ENCODE results near the gene SASH1.

SASH1 gene

DNA sequence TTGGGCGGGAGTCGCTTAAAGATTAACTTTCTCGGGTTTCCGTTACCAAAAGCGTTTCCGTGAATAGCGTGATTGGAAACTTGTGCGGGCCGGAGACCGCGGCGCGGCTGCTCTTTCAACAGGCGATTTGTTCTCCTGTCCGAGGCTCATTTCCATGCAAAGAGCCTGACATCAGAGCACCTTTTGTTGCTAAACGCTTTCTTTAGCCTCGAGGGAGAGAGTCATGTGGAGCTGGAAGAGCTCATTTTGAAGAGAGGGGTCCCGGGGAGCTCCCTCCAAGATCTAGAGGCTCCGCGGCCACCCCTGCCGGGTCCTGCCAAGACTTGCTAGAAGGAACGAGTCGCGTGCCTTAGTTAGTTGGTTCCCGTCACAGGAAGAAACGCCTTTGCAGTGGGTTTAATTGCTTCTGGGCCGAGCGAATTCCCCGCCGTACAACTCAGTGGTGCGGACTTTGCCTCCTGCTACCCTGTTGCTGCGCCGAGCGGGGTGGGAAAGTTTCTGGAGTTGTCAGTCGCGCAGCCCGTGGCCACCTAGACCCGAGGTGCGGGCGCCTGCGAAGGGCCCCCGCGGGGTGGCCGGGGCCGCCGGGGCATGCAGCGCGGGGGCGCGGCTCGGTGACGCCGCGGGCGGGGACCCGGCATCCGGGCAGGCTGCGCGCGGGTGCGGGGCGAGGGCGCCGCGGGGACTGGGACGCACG, at the start of gene SASH1:
TSS of gene SASH1 (plus strand) at position 489 of the 697 bp plus-strand sequence. CDS start 230 bp downstream, outside the sequence.
- DNase-seq: peak; percentile 30

DNA sequence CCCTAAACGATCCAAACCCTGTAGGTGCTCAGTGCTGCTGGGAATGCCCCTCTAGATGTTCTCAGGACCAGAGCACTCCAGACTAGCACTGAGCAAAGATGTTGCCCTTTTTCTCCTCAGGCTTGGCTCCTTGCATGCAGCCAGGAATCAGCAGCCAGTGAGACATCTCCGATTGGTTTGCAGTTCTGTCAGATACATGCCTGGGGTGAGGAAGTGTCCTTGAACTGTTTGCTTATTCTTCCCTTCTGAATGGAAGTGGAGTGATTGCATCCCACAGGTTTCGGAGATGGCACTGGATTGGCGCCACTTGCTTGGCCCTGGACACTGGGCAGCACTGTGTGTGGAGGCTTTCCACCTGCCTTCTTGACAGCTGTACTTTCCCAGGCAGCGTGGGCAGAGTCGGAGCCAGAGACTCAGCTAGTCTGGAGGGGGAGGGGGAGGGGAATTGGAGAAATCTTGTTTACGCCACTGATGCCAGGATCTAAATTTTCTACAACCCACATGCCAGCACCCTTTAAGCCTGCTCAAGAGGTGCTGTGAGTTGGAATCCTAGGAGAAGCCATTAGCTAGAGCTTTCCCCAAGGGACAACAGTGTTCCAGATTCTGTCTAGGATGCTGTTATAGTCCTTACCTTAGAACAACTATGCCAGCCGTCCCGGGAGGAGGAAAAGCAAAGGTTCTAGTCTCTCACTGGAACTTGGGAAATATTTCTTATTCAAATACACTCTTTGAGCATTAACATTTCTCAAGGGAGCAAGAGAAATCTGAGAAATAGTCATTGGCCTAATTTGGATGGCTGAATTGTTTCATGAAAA, 49.2 kb upstream of the SASH1 start:
- DNase-seq: no peak

DNA sequence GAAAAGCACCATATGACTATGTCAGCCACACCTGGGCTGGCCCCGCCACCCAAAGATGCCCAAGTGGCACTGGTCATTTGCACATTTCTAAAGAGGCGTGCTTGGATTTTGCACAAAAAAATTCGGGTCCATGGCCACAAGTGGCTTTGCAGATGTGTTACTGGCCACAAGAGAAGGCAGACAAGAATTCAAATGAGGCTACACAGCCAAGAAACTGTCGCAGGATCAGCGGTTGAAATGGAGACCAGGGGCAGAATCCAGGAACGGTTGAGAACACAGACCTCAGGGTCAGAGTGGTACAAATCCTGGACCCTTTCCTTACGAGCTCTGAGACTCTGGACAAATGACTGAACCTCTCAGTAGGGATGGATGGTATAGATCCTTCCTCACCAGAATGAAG, 48.6 kb upstream of the SASH1 start:
- DNase-seq: no peak

DNA sequence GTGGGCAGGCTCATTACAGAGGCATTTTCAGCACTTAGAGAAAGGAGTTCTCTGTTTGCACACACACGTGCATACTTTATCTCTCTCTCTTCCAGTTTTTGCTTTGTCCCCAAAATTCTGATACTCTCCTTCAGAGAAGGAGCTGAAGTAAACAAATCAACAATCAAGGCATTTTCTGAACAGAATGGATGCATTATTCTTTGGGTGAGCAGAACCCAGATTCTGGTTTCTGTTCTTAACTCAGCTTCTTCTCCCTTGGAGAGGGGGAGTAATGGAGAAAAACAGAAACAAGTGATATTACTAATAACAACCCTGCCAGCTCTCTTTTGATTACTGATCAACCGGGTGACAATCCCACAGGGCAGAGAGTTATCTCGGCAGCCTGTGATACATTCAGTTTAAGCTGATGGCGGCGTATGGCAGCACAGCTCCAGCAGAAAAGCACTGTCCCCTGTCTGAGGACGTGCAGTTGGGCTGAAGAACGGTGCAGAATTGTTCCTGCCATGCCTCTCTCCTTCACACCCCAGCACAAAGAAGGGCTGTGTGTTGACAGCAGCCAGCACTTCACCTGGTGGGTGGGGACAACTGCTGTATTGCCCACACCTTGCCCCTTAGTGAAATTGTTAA, 47.3 kb upstream of the SASH1 start:
- no peak for DNase-seq

DNA sequence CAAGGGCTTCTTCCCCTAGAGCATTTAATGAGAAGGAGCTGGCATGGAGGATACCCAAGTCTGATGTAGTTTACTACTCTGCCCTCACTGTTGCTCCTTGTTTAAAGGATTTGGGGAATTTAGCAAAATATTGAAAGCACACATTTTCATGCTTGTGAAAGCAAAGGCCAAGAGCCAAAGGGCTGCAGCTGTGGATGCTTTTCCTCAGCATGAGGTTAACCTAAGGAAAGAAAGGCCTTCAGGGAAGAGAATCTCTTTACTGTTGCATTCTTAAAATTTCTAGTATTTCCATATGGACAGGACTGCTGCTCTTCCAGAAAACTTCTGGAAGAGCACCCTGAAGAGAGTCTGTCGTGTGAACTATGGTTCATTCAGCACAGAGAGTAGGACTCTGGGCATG, 45.9 kb upstream of the SASH1 start:
- no peak for DNase-seq

DNA sequence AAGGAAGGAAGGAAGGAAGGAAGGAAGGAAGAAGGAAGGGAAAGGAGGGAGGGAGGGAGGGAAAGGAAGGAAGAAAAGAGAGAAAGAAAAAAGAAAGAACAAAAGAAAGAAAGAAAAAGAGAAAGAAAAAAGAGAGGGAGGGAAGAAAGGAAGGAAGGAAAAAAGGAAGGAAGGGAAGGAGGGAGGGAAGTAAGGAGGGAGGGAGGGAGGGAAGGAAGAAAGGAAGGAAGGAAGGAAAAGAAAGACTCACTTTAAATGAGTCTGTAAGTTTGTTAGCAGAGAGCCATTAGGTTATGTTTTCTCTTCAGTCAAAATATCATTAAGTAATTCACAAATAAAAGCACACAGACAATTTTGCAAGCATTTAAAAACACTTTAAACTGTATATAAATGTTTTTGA, 44.0 kb upstream of the SASH1 start:
- no peak for DNase-seq

DNA sequence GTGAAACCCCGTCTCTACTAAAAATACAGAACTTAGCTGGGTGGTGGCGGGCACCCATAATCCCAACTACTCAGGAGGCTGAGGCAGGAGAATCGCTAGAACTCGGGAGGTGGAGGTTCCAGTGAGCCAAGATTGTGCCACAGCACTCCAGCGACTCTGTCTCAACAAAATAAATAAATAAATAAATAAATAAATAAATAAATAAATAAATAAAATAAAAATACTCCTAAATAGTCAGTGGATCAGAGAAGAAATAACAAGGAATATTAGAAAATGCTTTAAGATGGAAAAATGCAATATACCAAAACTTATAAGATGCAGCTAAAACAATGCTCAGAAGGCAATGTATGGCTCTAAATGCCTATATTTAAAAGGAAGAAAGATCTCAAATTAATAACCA, 39.0 kb upstream of the SASH1 start:
- DNase-seq: no peak

DNA sequence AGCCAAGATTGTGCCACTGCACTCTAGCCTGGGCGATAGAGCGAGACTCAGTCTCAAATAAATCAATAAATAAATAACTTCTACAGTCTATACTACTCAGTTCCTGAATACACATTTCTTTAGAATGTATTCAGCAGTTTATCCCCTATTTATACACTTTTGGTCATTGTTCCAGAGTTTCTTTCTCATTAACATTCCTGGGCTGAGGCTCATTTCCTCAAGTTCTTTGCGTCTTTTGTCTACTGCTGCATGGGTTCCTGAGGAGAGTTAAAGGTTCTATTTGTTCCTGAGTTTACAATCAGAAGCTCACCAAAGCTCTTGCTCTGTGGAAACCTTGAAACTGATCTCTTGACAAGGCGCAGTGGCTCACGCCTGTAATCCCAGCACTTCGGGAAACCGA, 37.7 kb upstream of the SASH1 start:
- DNase-seq: no peak

DNA sequence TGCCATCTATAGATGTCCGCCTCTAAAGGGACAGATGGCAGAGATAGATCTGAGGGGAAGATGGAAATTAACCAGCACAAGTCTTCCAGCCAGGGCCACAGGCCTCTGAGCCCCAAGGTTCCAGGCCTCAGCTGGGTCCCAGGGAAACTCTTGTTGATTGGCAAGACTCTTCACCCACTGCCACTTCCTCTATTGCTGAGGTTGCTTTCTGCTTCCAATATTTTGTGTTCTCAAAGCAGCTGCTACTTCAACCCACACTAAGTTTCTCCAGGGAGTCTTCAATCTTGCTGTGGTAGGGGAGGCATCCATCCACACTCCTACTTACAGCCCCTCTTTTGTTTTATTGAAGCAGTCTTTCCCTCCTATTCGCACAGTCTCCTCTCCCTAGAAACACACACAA, 36.4 kb upstream of the SASH1 start:
- no peak for DNase-seq

DNA sequence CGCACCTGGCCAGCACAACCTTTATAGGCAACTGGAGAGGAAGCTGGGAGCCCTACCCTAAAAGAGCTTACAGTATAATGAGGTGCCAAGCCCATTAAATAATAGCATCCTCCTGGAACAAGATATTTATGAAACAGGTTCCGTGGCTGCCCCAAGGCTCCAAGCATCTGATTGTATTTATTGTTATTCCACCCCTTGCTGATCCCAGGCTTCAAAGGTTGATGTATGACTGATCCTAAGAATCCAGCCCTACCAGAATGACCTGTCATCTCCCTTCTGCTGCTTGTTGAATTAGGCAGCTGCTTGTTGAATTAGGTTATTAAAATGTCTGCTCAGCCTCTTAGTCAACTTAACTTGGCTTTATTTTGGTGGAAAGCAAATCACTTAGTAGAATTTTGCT, 35.2 kb upstream of the SASH1 start:
- no peak for DNase-seq

DNA sequence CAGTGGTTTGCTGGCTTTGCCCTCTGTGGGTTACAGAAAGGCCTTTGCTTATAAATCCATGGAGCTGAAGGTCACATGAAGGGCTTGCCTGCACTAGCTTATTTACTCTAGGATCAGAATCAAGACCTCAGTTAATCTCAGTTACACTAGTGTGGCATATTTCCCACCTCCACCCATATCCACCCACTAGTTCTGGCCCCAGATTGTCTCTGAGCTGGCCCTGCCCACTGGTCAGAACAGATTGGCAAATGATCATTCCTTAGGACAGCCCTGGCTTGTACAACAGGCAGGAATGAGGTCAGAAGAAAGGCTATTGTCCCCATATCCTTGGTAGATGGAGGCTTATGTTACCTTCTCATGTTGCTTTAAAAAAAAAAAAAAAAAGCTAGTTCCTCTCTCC, 33.3 kb upstream of the SASH1 start:
- DNase-seq: no peak

DNA sequence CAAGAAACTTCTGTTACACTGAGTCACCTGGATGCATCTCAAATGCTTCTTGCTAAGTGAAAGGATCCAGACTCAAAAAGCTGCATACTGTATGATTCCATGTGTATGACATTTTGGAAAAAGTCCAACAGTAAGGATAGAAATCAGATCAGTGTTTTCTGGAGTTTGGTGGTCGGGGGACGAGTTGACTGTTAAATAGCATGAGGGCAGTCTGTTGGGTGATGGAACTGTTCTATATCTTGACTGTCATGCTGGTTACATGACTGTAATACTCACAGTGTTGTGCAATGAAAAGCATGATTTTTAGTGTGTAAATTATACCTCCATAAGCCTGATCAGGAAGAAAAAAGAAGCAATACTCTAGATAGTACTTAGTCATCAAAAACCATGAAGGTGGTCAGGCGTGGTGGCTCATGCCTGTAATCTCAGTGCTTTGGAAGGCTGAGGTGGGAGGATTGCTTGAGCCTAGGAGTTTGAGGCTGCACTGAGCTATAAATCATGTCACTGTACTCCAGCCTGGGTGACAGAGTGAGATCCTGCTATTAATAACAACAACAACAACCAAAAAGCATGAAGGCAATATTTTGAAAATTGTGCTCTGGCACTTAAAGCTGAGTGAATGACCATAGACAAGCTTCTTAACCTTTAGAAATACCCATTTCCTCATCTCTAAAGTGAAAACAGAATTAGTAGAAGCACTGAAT, 30.5 kb upstream of the SASH1 start:
- no peak for DNase-seq

DNA sequence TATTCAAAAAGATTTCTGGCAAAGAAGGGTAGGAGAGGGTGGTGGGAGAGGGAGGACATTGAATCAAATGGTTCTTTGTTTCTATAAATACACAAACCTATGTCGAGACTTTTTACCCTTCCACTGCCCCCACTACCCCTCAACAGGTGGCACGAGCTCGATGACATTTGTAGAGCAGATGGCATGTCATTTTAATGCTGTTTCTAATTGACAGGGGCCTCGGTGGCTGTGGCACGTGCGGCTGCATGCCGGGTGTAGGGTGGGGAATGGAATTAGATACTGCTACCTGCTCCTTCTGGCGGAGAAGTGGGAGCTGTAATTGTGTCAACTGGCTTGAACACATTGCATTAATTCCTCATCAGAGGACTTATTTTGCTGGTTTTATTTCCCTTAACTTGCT, 29.1 kb upstream of the SASH1 start:
- DNase-seq: no peak

DNA sequence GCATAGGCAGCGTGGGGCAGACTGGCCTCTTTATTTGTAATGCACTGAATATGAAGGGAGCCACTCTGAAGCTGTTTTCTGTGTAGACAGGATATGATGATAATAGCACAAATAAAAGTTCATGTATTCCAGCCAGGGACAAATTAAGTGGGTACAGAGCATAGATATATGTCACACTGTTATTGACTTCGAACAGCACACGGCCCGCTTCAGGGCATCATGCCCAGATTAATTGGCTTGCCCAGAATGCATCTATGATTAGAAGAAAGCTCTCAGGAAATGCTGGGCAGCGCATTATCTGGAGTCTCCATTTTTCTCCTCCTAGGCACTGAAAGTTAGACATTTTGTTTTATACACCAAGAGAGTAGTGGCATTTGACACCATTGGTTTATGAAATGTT, 26.3 kb upstream of the SASH1 start:
- no peak for DNase-seq

DNA sequence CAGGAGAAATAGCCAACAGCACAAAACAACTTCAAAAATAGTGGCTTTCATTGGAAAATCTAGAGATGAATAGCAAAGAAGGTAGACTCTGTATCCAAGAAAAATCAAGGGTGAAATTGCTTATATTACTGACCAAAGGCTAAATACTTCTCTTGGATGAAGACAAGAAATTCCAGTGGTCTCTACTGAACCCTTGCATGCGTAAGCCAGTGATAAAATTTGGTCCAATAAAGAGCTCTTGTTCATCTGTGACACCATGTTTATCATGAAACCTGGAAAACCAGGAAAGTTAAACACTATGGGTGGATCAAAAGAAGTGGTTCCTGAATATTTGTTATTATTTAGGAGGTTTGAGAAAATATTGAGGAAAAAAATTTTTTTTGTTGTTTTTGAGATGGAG, 25.6 kb upstream of the SASH1 start:
- DNase-seq: no peak

DNA sequence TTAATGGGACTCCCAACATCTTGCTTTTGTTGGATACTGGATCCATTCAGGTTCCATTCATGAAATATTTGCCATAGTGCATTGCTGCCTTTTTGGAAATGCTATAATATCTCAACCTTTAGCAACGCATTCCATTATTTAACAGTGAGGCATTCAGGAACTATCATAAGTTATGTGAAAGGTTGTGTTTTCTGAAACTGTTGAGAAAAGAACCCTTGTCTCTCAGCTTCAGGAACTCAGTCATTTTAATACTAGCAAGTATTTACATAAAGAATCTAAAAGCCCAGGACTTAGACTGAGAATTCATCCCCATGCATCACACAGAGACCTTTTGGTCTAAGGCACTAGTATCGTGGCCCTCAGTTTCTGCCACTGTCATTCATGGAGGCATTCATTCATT, 24.9 kb upstream of the SASH1 start:
- no peak for DNase-seq

DNA sequence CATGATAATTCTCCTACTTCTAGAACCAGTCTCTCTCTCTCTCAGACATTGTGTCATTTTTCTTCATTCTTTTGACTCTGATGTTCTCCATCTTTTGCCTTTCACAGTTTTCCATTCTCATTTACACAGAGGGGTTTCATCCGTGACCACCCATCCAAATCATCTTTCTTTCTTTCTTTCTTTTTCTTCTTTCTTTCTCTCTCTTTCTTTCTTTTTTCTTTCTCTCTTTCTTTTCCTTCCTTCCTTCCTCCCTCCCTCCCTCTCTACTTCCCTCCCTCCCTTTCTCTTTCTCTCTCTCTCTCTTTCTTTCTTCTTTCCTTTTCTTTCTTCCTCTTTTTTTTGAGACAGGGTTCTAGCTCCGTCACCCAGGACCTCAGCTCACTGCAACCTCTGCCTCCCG, 19.9 kb upstream of the SASH1 start:
- no peak for DNase-seq

DNA sequence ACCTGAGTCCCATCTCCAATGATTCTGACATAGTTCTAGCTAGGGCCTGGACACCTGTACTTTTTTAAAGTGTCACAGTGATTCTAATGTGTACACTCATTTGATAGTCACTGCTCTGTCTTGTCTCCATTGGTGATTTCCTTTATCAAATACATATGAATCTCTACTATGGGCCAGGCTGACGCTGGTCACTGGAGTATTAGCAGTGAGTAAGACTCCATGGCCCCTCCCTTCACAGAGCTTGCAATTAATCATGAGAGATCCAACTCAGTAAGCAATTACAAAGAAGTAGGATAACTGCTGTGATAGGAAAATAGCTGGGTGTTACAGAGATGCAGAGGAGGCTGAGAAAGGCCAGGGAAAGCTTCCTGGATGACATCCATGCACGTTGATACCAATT, 19.3 kb upstream of the SASH1 start:
- DNase-seq: no peak

DNA sequence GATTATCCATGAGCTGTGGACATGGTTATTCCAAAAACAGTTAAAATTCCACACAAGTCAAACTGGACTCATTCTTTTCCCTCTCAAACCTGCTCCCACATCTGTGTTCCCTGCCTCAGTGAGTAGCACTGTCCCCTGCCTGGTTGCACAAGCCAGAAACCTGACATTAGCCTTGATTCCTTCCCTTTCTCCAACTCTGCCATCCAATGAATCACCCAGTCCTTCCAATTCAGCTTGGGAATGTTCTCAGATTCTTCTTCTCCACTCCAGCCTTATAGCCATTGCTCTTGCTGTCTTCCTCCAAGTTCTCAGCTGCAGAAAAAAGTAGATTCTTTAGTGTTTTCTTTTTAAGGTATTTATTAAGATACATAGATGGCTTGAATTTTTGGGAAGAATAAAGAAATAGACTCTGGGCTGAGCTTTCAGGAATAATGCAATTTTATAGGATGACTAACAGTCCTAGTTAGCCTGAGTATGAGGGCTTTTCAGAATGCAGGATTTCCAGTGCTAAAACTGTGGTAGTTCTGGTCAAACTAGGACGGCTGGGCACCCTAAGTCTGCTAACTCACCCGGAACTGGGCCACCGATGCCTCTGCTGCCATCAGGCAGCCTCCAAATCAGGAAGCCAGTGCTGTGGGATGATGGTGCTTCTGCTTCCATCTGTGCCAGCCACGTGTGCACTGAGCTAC, 18.2 kb upstream of the SASH1 start:
- DNase-seq: no peak

DNA sequence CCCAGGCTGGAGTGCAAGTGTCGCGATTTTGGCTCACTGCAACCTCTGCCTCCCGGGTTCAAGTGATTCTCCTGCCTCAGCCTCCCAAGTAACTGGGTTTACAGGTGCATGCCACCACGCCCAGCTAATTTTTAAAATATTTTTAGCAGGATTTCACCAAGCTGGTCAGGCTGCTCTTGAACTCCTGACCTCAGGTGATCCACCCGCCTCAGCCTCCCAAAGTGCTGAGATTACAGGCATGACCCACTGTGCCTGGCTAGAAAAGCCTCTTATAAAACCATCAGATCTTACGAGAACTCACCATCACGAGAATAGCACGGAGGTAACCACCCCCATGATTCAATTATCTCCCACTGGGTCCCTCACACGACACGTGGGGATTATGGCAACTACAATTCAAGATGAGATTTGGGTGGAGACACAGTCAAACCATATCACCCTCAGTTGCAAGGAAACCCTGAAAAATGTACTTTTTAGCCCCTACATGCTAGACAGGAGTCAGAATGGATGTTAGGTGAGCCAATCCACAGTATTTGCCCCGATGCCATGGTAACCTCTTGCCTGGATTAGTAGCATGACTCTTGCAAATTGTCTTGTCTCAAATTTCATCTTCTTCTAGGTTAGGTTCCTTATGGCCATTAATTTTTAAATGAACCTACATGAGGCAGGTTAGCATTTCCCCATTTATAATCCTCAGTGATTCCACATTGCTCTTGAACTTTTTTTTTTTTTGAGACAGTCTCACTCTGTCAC, 17.1 kb upstream of the SASH1 start:
- no peak for DNase-seq

DNA sequence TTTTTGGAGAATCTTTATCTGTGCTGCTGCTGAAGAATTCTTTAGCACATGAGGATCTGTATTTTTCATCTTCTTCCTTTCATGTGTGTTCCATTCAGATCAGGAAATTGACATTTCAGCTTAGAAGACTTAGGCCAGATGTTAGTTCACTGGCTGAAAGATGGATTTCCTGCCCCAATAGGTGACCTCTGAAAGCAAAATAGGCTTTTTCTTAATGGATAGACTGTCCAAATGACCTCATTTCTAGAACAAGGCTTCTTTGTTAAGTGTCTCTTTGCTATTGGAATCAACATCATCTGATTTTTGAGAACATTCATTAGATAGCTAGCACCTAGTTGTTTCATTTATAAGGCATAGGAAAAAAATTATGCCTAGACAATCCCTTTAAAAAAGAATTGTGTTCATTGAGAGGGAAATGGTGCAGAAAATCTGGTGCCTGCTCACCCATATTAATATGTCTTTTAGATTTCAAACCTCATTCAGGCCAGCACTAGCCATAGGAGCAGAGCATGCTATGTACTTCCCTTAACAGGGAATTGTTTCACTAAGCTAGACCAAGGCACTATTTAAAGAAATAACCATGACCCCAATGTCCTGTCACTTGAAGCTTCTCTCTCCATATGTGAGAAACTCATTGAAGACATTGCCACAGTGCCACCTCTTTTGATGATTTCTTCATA, 13.6 kb upstream of the SASH1 start:
- DNase-seq: no peak
